K562 (cell line): Measurements from ENCODE around the gene USPL1. TPM values are rescaled to one million over a fixed set of nuclear protein-coding genes. Genes with fewer than 3 reads are reported as not detected.

Experiments
- ATAC-seq: fragments of 200-7000 bp; cut with Tn5 transposase; 3 replicates; pipeline ENCODE4 v1.9.1; 2020; ENCODE audit warnings: moderate library complexity
- BruUV-seq: library from RNA; stranded (reverse); fragments of 400-500 nt; replicated peaks from 2 replicates; lab custom pipeline; 2021; lab: Mats Ljungman, UMichigan
- CTCF ChIA-PET: fragments of 300-600 bp; formaldehyde crosslinking; extraction: SDS; loops from one replicate; lab custom pipeline; 2021; ENCODE audit warnings: low intra/inter-chr PET ratio; lab: Yijun Ruan, JAX
- POLR2A ChIA-PET: fragments of 300-600, 350-650 bp; sonication (Branson Sonifier 250); formaldehyde crosslinking; extraction: SDS; loops from one replicate; lab custom pipeline; 2021; ENCODE audit warnings: antibody characterized with exemption, inconsistent platforms; lab: Yijun Ruan, JAX
- DNase-seq, 4 experiments: peaks; one replicate each; pipeline versions ENCODE4 v3.0.0 to v3.0.0-alpha.2; 2011 to 2018; ENCODE audit warnings: low spot score in 3 of 4, mixed read lengths in 3 of 4; ENCODE audit errors: extremely low read depth in 1 of 4
- FAIRE-seq: peaks from 2 replicates; lab custom pipeline; 2011; peaks lifted over from hg19 to GRCh38; lab: Jason Lieb, UNC
- H2AFZ ChIP-seq: 2 replicates; pipeline ENCODE4 v1.6.0; 2011; ENCODE audit warnings: low read depth, low read length, control low read depth, inconsistent platforms
- H3K27ac ChIP-seq: fragments of 200-600 bp; 3 replicates; pipeline ENCODE4 v1.8.0; 2011; ENCODE audit warnings: low read depth, mild to moderate bottlenecking, control low read depth, inconsistent platforms, low read length, moderate library complexity, mixed read lengths; ENCODE audit errors: extremely low read depth
- H3K27me3 ChIP-seq, 2 experiments: fragments of 300-600 bp in 1 of 2; 2 replicates in 1 of 2; 3 replicates in 1 of 2; pipeline versions ENCODE4 v1.6.0 to v1.8.0; 2011; ENCODE audit warnings: inconsistent platforms in 2 of 2, low read length in 2 of 2, mild to moderate bottlenecking in 1 of 2, mixed read lengths in 1 of 2, moderate library complexity in 1 of 2; ENCODE audit not compliant: control insufficient read depth in 2 of 2, insufficient read depth in 2 of 2
- H3K36me3 ChIP-seq: fragments of 300-600 bp; 3 replicates; pipeline ENCODE4 v1.8.0; 2011; ENCODE audit warnings: mild to moderate bottlenecking, low read length, inconsistent platforms; ENCODE audit not compliant: control insufficient read depth, insufficient read depth
- H3K4me1 ChIP-seq, 2 experiments: fragments of 200-600 bp in 1 of 2; replicated peaks in 1 of 2; 2 replicates in 1 of 2; 3 replicates in 1 of 2; pipeline versions ENCODE4 v1.5.1 to v1.8.0; 2011; ENCODE audit warnings: inconsistent platforms in 2 of 2, low read length in 2 of 2, mild to moderate bottlenecking in 1 of 2, mixed read lengths in 1 of 2, moderate library complexity in 1 of 2; ENCODE audit not compliant: control insufficient read depth in 2 of 2, insufficient read depth in 2 of 2
- H3K4me2 ChIP-seq: 2 replicates; pipeline ENCODE4 v1.6.1; 2011; ENCODE audit warnings: low read length, control low read depth, inconsistent platforms, mixed read lengths; ENCODE audit not compliant: insufficient read depth
- H3K4me3 ChIP-seq: fragments of 200-600 bp; sonication (generic), shearing (Covaris generic); 2 replicates; pipeline ENCODE4 v1.5.1; 2016; ENCODE audit warnings: control low read depth, inconsistent platforms
- H3K79me2 ChIP-seq: fragments of 200-600 bp; 3 replicates; pipeline ENCODE4 v1.8.0; 2011; ENCODE audit warnings: low read length, inconsistent platforms; ENCODE audit not compliant: control insufficient read depth, insufficient read depth
- H3K9ac ChIP-seq, 2 experiments: 2 replicates each; pipeline versions ENCODE4 v1.6.0 to v1.6.1; 2011; ENCODE audit warnings: low read depth in 2 of 2, low read length in 2 of 2, control low read depth in 1 of 2, inconsistent platforms in 1 of 2, mild to moderate bottlenecking in 1 of 2, mixed read lengths in 1 of 2; ENCODE audit not compliant: insufficient read depth in 1 of 2
- H3K9me1 ChIP-seq: one replicate; pipeline ENCODE4 v1.6.0; 2011; ENCODE audit warnings: inconsistent platforms, mild to moderate bottlenecking, low read length, moderate library complexity; ENCODE audit not compliant: control insufficient read depth, insufficient read depth
- H3K9me3 ChIP-seq: replicated peaks from 2 replicates; pipeline ENCODE4 v1.5.1; 2011; ENCODE audit warnings: low read depth, low read length, inconsistent platforms; ENCODE audit not compliant: control insufficient read depth, insufficient read depth
- H4K20me1 ChIP-seq: replicated peaks from 2 replicates; pipeline ENCODE4 v1.6.1; 2011; ENCODE audit warnings: low read length, inconsistent platforms, mixed read lengths; ENCODE audit not compliant: control insufficient read depth, insufficient read depth
- EWSR1 ChIP-seq: fragments of 450-650 bp; IDR thresholded peaks from 2 replicates; pipeline ENCODE4 v1.6.1; 2018; ENCODE audit warnings: borderline replicate concordance, mild to moderate bottlenecking, low read depth, moderate library complexity; ENCODE audit not compliant: partially characterized antibody
- HDAC2 ChIP-seq: fragments of 450-650 bp; IDR thresholded peaks from 2 replicates; pipeline ENCODE4 v1.6.1; 2016; ENCODE audit warnings: mild to moderate bottlenecking
- HIVEP1 ChIP-seq: fragments of 250-450 bp; sonication (Bioruptor Pico); IDR thresholded peaks from 2 replicates; pipeline ENCODE4 v1.4.0; 2020; ENCODE audit warnings: mild to moderate bottlenecking
- HNRNPH1 ChIP-seq: fragments of 200-400 bp; formaldehyde crosslinking; optimal IDR thresholded peaks from 2 replicates; pipeline ENCODE3; 2017; ENCODE audit warnings: low read depth, mild to moderate bottlenecking, low read length, moderate library complexity
- MAFF ChIP-seq: IDR thresholded peaks from 2 replicates; pipeline ENCODE4 v1.6.1; 2012; ENCODE audit warnings: low read length, improper control_type of control experiment
- SMAD1 ChIP-seq: fragments of 150-350 bp; IDR thresholded peaks from 2 replicates; pipeline ENCODE4 v1.6.1; 2014; ENCODE audit warnings: low read length, low read depth; ENCODE audit not compliant: partially characterized antibody
- THAP12 ChIP-seq: fragments of 250-450 bp; sonication (Bioruptor Pico); IDR thresholded peaks from 2 replicates; pipeline ENCODE4 v1.9.0; 2021; ENCODE audit warnings: mild to moderate bottlenecking, inconsistent platforms
- ZBTB11 ChIP-seq, 3 experiments: fragments of 200-800 bp in 1 of 3; fragments of 250-450 bp in 1 of 3; fragments of 450-650 bp in 1 of 3; sonication (Bioruptor Pico) in 1 of 3; sonication (Bioruptor generic) in 1 of 3; formaldehyde crosslinking in 1 of 3; IDR thresholded peaks; 2 replicates each; pipeline versions ENCODE4 v1.6.1 to v1.8.0; 2016 to 2022; ENCODE audit warnings: mild to moderate bottlenecking in 2 of 3, missing genetic modification characterization in 2 of 3, missing compliant biosample characterization in 1 of 3, moderate library complexity in 1 of 3
- ZNF354B ChIP-seq: fragments of 250-450 bp; sonication (Bioruptor Pico); IDR thresholded peaks from 2 replicates; pipeline ENCODE4 v1.4.0; 2020
- WGBS: fragments of 100-300 bp; shearing (Covaris generic); methylation state at CpG from one replicate; pipeline ENCODE4 v1.1.6; 2016; ENCODE audit warnings: low coverage, mixed read lengths; ENCODE audit not compliant: insufficient coverage; ENCODE audit errors: missing lambda C conversion rate; 5-methylcytosine and 5-hydroxymethylcytosine counted together
- in situ Hi-C: fragments of 300-500 bp; cut with MboI; formaldehyde crosslinking; loops from 4 replicates; pipeline ENCODE4 v1.15.0; 2018; ENCODE audit warnings: inconsistent platforms, mixed read lengths
- intact Hi-C: fragments of 100-400 bp; cut with micrococcal nuclease; formaldehyde crosslinking; loops from 2 replicates; pipeline ENCODE4 v1.14.2; 2022
- polyA plus RNA-seq, 8 experiments: library from polyadenylated mRNA; depleted of rRNA in 4 of 8; stranded (reverse) in 5 of 8; unstranded in 3 of 8; fragments of >200 nt; fragmentation: Nextera tagmentation in 2 of 8; fragmentation: Illumina TruSeq in 1 of 8; extraction: Ambion mirVana in 2 of 8; extraction: Trizol in 1 of 8; gene quantifications; 2 replicates each; pipeline versions ENCODE4 v1.2.1 to v1.2.3, GENCODE V29; 2011 to 2014; ENCODE audit warnings: inconsistent platforms in 1 of 8, missing spikeins in 1 of 8
- total RNA-seq, 7 experiments: library from RNA; depleted of rRNA in 6 of 7; stranded (reverse); fragments of >200 nt in 6 of 7; fragmentation: Illumina TruSeq in 2 of 7; extraction: Trizol in 2 of 7; gene quantifications; 2 replicates each; pipeline versions ENCODE4 v1.2.1 to v1.2.3, GENCODE V29; 2011 to 2021; ENCODE audit warnings: low replicate concordance in 1 of 7
- TF ChIP-seq, protein P1 (sequence below): fragments of 450-650 bp; IDR thresholded peaks from 2 replicates; pipeline ENCODE4 v1.6.1; 2017; ENCODE audit warnings: antibody characterized with exemption, mild to moderate bottlenecking

The USPL1 gene
- total and polyA plus RNA-seq, 9 of the 15 experiments (the other 6 are each of a cell fraction or from before 2014, with no cell fraction given): 5.5 to 18.0 (median 12.0) TPM

- H3K27me3 ChIP-seq: no peaks in the 10 kb centered on the region
- H3K36me3 ChIP-seq: no peaks in the 10 kb centered on the region
- peak overlapping the region; percentile 91 for H3K4me2 ChIP-seq
- in situ Hi-C loops: no loop called here
- intact Hi-C loops: loop anchor here (5.0 to 10.0 kb wide), 3 partner anchors 57 to 209 kb away; partner anchors contain the start of genes HMGB1 and USPL1
- ATAC-seq (peak; percentile 97), DNase-seq (peak; percentile 85 to 89 (median 86)), FAIRE-seq (peak; percentile 67)
- peak overlapping the region; percentile 81; the same call in 2 of the 3 replicates for H3K27ac ChIP-seq
- no peaks in the 10 kb centered on the region for H3K9me1 ChIP-seq
- no peaks in the 10 kb centered on the region for H4K20me1 ChIP-seq
- H3K9me3 ChIP-seq: no peaks in the 10 kb centered on the region
- POLR2A ChIA-PET: no interaction called here
- BruUV-seq: TSS peak; percentile 100
- peaks cover 5 to 9% of the 10 kb centered on the region in 2 experiments; a peak in 4 of 5 replicates for H3K4me1 ChIP-seq
- no peaks in the 10 kb centered on the region for H3K79me2 ChIP-seq
- WGBS: 2% methylated on average over 22 of the region's 72 CpGs
- H3K9ac ChIP-seq: peak overlapping the region; percentile 79 to 91
- peak overlapping the region; percentile 94 for H2AFZ ChIP-seq
- CTCF ChIA-PET: no interaction called here
- H3K4me3 ChIP-seq: peak overlapping the region; percentile 57
- TF ChIP-seq SMAD1: no peak
- TF ChIP-seq ZBTB11 (CRISPR knock-in tag; IDR thresholded peaks at IDR 0.05): peak in 1 of 3 experiments; percentile 72; a peak in 1 of 6 replicates
- TF ChIP-seq THAP12: no peak
- TF ChIP-seq HNRNPH1: no peak
- no peak for TF ChIP-seq EWSR1
- no peak for TF ChIP-seq MAFF
- no peak for TF ChIP-seq HIVEP1 (CRISPR knock-in tag)
- no peak for TF ChIP-seq HDAC2
- TF ChIP-seq, protein P1, sequence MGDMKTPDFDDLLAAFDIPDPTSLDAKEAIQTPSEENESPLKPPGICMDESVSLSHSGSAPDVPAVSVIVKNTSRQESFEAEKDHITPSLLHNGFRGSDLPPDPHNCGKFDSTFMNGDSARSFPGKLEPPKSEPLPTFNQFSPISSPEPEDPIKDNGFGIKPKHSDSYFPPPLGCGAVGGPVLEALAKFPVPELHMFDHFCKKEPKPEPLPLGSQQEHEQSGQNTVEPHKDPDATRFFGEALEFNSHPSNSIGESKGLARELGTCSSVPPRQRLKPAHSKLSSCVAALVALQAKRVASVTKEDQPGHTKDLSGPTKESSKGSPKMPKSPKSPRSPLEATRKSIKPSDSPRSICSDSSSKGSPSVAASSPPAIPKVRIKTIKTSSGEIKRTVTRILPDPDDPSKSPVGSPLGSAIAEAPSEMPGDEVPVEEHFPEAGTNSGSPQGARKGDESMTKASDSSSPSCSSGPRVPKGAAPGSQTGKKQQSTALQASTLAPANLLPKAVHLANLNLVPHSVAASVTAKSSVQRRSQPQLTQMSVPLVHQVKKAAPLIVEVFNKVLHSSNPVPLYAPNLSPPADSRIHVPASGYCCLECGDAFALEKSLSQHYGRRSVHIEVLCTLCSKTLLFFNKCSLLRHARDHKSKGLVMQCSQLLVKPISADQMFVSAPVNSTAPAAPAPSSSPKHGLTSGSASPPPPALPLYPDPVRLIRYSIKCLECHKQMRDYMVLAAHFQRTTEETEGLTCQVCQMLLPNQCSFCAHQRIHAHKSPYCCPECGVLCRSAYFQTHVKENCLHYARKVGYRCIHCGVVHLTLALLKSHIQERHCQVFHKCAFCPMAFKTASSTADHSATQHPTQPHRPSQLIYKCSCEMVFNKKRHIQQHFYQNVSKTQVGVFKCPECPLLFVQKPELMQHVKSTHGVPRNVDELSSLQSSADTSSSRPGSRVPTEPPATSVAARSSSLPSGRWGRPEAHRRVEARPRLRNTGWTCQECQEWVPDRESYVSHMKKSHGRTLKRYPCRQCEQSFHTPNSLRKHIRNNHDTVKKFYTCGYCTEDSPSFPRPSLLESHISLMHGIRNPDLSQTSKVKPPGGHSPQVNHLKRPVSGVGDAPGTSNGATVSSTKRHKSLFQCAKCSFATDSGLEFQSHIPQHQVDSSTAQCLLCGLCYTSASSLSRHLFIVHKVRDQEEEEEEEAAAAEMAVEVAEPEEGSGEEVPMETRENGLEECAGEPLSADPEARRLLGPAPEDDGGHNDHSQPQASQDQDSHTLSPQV: peak; percentile 87
- no peak for TF ChIP-seq ZNF354B
These were observed 56.2 kb downstream of the USPL1 start for GRCh38 chr13:30673669-30674521.
